WERI-Rb-1 (cell line): ENCODE data around the gene MTMR3.

Source experiments
- DNase-seq: peaks from one replicate; pipeline ENCODE4 v3.0.0-alpha.2; 2020
- H3K27ac ChIP-seq: fragments of 250-450 bp; sonication (Bioruptor Pico); 2 replicates; pipeline ENCODE4 v1.5.1; 2020; ENCODE audit warnings: mild to moderate bottlenecking, moderate library complexity
- H3K27me3 ChIP-seq: fragments of 250-450 bp; sonication (Bioruptor Pico); 2 replicates; pipeline ENCODE4 v1.5.1; 2021; ENCODE audit warnings: mild to moderate bottlenecking, low read depth, moderate library complexity; ENCODE audit not compliant: insufficient read depth, severe bottlenecking
- H3K36me3 ChIP-seq: fragments of 250-450 bp; sonication (Bioruptor Pico); 2 replicates; pipeline ENCODE4 v1.5.1; 2020; ENCODE audit warnings: mild to moderate bottlenecking, moderate library complexity
- H3K4me3 ChIP-seq: 2 replicates; pipeline ENCODE4 v1.5.1; 2011; ENCODE audit warnings: low read depth, mild to moderate bottlenecking, control low read depth, low read length
- H3K9me3 ChIP-seq: fragments of 250-450 bp; sonication (Bioruptor Pico); 2 replicates; pipeline ENCODE4 v1.5.1; 2021; ENCODE audit warnings: mild to moderate bottlenecking, moderate library complexity; ENCODE audit not compliant: severe bottlenecking
- CTCF ChIP-seq: IDR thresholded peaks from 2 replicates; pipeline ENCODE4 v1.5.1; 2011; ENCODE audit warnings: low read depth, mild to moderate bottlenecking, control low read depth, inconsistent platforms, low read length

Gene MTMR3

GRCh38 chr22:29977107-29977506, 94.1 kb downstream of the MTMR3 start:
- H3K27ac ChIP-seq: no peak overlapping the region
- no peaks in the 10 kb centered on the region for H3K27me3 ChIP-seq
- no peak for DNase-seq
- TF ChIP-seq CTCF: no peak
- H3K4me3 ChIP-seq: no peak overlapping the region
- no peaks in the 10 kb centered on the region for H3K9me3 ChIP-seq
- peaks cover 14% of the 10 kb centered on the region for H3K36me3 ChIP-seq

- Histone ChIP-seq H3K9me3 (no peaks in the 10 kb centered on the region), H3K27me3 (no peaks in the 10 kb centered on the region), H3K36me3 (peaks cover 12% of the 10 kb centered on the region), H3K27ac (no peak overlapping the region), H3K4me3 (no peak overlapping the region)
- no peak for DNase-seq
- TF ChIP-seq CTCF: no peak
These were observed 96.9 kb downstream of the MTMR3 start for GRCh38 chr22:29979777-29980321.

- DNase-seq: no peak
- H3K27ac ChIP-seq: no peak overlapping the region
- peaks cover 12% of the 10 kb centered on the region for H3K36me3 ChIP-seq
- no peak overlapping the region for H3K4me3 ChIP-seq
- TF ChIP-seq CTCF: no peak
- H3K27me3 ChIP-seq: no peaks in the 10 kb centered on the region
- no peaks in the 10 kb centered on the region for H3K9me3 ChIP-seq
These were observed 100.4 kb downstream of the MTMR3 start for GRCh38 chr22:29983296-29983917.

- Histone ChIP-seq H3K27ac (peak overlapping the region; percentile 38), H3K9me3 (no peaks in the 10 kb centered on the region), H3K4me3 (no peak overlapping the region), H3K36me3 (peaks cover 15% of the 10 kb centered on the region), H3K27me3 (no peaks in the 10 kb centered on the region)
- DNase-seq: peak; percentile 81
- no peak for TF ChIP-seq CTCF
These were observed 102.9 kb downstream of the MTMR3 start for GRCh38 chr22:29985912-29986311.

GRCh38 chr22:29987137-29987536, 104.2 kb downstream of the MTMR3 start:
- DNase-seq: no peak
- Histone ChIP-seq H3K27me3 (no peaks in the 10 kb centered on the region), H3K9me3 (no peaks in the 10 kb centered on the region), H3K27ac (no peak overlapping the region), H3K36me3 (peaks cover 23% of the 10 kb centered on the region), H3K4me3 (no peak overlapping the region)
- no peak for TF ChIP-seq CTCF

GRCh38 chr22:29988719-29989118, 105.7 kb downstream of the MTMR3 start:
- H3K36me3 ChIP-seq: peaks cover 29% of the 10 kb centered on the region
- no peaks in the 10 kb centered on the region for H3K9me3 ChIP-seq
- no peak for DNase-seq
- H3K4me3 ChIP-seq: no peak overlapping the region
- no peak for TF ChIP-seq CTCF
- no peak overlapping the region for H3K27ac ChIP-seq
- no peaks in the 10 kb centered on the region for H3K27me3 ChIP-seq
